Epithelial cell of esophagus (primary cell): Measurements from ENCODE around the gene TIMP2.
"Not testable (repeated sequence)": the region's sequence is repeated elsewhere in the genome, so short reads cannot be mapped to it uniquely, and the experiment has no call there.

Source experiments
- DNase-seq: peaks from one replicate; pipeline ENCODE4 v3.0.0; 2010; ENCODE audit warnings: low read depth
- H3K4me3 ChIP-seq: 2 replicates; pipeline ENCODE4 v1.5.1; 2011; ENCODE audit warnings: mild to moderate bottlenecking, low read length, control low read depth
- CTCF ChIP-seq: IDR thresholded peaks from 2 replicates; pipeline ENCODE4 v1.5.1; 2011; ENCODE audit warnings: low read depth, mild to moderate bottlenecking, low read length, control low read depth, inconsistent platforms; ENCODE audit not compliant: insufficient read depth; ENCODE audit errors: missing control alignments

TIMP2 gene

DNA sequence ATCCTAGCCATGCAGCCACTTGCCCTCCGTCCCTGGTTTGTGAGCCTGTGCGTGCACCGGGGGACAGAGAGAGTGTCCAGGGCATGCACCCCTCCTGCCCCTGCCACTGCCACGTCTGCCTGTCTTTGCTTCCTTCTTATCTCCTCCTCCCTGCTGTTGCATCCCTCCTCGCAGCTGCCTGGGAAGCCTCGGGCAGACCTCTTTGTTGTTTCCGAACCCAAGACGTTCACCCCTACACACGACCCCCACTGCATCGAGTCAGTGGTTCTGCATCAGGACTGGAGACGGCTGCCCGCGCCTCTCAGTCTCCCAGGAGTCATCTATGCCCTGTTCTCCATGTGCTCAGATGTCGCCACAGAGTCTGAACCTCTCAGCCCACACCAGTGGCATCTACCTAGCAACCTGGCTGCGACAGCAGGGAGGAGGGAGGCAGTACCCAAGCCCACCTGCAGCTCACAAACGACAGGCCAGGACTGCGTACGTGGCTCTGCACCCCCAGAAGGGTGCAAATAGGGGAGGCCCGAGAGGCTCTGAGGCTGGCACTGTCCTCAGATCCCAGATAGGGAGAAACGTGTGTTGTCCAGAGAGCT, 5.2 kb downstream of the TIMP2 start:
- no peak overlapping the region for H3K4me3 ChIP-seq
- no peak for DNase-seq
- TF ChIP-seq CTCF: no peak

DNA sequence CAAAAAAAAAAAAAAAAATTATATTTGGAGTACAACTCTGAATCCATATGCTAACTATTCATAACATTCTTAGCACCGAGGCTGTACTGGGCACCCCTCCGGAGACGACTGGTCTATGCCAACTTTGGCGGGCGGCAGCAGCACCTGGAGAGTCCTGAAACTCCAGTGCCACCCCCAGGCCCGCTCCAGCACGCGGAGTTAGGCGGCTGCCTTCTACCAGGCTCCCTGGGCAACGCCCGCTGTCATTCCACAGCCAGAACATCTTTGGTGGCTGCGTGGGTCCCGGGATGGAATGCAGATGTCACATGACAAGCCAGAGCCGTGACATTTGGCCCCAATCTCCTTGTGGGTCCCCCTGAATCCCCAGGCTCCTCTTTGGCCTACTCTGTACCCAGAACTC, 6.2 kb downstream of the TIMP2 start:
- no peak for DNase-seq
- no peak for TF ChIP-seq CTCF
- H3K4me3 ChIP-seq: no peak overlapping the region

DNA sequence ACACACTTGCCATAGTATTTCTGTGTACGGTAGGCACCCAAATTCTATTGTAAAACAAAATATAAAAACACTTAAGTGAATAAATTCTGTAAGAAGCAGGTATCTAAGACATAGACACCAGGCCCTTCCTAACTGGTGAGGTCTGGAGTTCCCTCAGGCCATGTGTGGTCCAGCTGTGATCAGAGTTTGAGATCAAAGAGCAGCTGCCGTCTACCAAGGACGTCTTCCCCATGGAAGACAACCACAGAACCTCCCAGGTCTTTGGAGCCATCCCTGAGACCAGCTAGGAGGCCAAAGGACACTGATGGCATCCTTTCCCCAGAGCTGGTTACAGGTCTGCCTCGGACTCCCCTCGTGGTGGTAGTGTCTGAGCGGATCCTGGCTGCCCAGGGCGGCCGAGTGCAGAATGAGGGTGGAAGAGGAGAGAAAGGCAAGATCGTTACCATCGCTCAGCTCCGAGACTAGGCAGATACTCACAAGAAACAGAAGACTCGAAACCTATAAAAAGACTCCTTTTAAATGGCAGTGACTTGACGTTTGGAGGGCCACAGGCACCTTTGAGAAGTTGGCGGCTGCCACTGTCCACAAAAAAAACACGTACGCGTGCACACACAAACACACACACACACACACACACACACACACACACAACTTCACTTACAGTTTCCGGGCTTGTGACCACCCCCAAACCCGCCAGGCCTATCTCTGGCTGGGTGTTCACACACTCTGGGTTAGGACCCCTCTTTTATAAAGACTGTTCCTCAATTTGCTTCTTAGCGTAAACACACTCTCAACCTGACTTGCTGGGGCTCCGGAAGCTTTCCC, 7.5 kb downstream of the TIMP2 start:
- no peak for DNase-seq
- no peak for TF ChIP-seq CTCF
- H3K4me3 ChIP-seq: no peak overlapping the region

GRCh38 chr17:78915872-78916632, 9.1 kb downstream of the TIMP2 start:
- no peak overlapping the region for H3K4me3 ChIP-seq
- TF ChIP-seq CTCF: no peak
- peak; percentile 72 for DNase-seq

- no peak overlapping the region for H3K4me3 ChIP-seq
- DNase-seq: no peak
- TF ChIP-seq CTCF: no peak
Observed at GRCh38 chr17:78913115-78913514, 12.1 kb downstream of the TIMP2 start.

GRCh38 chr17:78912082-78912481, 13.1 kb downstream of the TIMP2 start:
- TF ChIP-seq CTCF: no peak
- no peak for DNase-seq
- H3K4me3 ChIP-seq: no peak overlapping the region

- not testable (repeated sequence) for DNase-seq, H3K4me3 ChIP-seq
Observed at GRCh38 chr17:78911543-78911942, 13.6 kb downstream of the TIMP2 start.
